CD4-positive, alpha-beta T cell treated with Interferon gamma for 1 hour (primary cell): ENCODE data around the gene MTLN.
A peak's percentile ranks its signal among the peaks of the same experiment; 100 is the strongest.
"Not testable (repeated sequence)": the region's sequence is repeated elsewhere in the genome, so short reads cannot be mapped to it uniquely, and the experiment has no call there.

ENCODE experiments used
- DNase-seq: peaks from one replicate; pipeline ENCODE4 v3.0.0-alpha.2; 2020

MTLN gene

GRCh38 chr2:110211938-110212858 lies at the start of gene MTLN:
Gene MTLN, minus strand, starts transcription at chr2:110212547. Its CDS starts 22 bp downstream, at chr2:110212525.
- peak; percentile 65 for DNase-seq

GRCh38 chr2:110261910-110262309 lies 49.6 kb upstream of the MTLN start:
- not testable (repeated sequence) for DNase-seq

- not testable (repeated sequence) for DNase-seq
Measured at GRCh38 chr2:110248081-110248795, 35.9 kb upstream of the MTLN start.

DNA sequence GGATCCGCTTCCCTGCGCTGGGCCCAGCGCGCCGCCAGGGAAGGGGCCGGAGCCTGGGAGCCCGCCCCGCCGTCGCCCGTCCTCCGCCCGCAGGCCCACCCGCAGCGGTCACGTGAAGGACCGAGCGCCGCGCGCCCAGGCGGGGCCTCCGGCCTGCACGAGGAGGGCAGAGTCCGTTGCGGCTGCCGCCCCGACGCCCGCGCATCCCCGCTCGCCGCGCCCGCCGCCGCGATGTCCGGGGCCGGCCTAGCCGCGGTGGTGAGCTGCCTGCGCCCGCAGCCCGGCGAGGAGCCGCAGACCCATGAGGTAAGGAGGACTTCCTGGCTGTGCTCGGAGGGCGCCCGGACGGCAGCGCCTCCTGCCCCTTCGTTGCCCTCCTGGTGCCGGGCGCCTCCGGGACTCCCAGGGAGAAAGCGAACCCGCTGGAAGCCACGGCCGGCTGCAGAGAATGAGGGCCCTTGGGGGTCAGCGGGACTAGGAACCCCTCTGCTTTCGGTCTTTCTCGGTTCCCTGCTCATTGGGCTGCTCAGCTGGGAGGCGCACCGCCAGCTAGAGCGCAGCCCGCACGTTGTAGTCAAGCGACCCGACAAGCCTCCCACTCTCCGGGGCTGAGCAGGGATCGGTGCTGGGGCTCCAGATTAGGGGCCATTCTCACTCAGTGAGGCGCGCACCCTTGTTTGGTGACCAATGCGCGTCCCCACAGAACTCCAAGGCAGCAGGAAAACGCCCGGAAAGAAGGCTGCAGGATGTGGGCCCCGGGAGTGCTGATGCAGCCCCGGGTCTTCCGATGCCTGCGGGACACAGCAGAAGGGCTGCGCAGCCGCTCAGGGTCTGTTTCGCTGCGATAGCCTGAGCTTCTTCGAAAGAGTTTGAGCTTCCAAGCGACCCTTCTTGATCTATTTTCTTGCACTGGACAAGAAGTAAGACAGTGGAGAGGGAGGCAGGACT lies 33.4 kb upstream of the MTLN start:
- not testable (repeated sequence) for DNase-seq

DNA sequence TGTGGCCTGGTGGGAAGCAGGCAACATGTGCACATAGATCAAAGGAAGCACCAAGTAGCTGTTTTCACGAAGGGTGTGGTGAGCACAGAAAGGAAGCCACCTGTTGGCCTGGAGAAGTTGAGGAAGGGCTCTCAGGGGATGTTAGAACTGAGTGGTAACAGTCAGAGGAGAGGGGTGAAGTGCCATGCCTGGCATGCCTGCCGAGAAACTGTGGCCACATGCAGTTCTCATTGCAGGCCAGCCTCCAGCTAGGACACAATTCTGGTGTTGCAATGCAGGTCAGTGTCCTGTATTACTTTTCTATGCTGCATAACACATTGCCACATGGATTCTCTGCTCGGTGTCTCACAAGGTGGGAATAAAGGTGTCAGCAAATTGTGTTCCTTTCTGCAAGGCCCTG lies 30.9 kb upstream of the MTLN start:
- not testable (repeated sequence) for DNase-seq

DNA sequence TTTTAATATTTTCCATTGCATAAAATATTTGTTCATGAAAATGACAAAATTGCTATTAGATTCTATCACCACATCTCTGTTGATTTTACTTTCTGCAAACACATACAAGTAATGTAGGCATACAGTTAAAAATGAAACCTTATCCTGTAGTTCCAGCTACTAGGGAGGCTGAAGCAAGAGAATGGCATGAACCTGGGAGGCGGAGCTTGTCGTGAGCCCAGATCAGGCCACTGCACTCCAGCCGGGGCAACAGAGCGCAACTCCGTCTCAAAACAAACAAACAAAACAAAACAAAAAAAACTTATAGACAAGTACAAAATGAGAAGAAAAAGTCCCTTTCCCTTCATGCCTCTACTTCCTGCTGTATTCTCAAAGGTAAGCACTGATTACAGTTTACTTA lies 22.2 kb upstream of the MTLN start:
- not testable (repeated sequence) for DNase-seq

GRCh38 chr2:110229886-110230285 lies 17.5 kb upstream of the MTLN start:
- DNase-seq, result not testable (repeated sequence)

- DNase-seq, result not testable (repeated sequence)
Measured at GRCh38 chr2:110222626-110223025, 10.3 kb upstream of the MTLN start.

GRCh38 chr2:110221938-110222337 lies 9.6 kb upstream of the MTLN start:
- DNase-seq, result no peak

- no peak for DNase-seq
Measured at GRCh38 chr2:110220190-110220564, 7.8 kb upstream of the MTLN start.

- no peak for DNase-seq
Measured at GRCh38 chr2:110219496-110220189, 7.3 kb upstream of the MTLN start.

GRCh38 chr2:110218889-110219288 lies 6.5 kb upstream of the MTLN start:
- not testable (repeated sequence) for DNase-seq

DNA sequence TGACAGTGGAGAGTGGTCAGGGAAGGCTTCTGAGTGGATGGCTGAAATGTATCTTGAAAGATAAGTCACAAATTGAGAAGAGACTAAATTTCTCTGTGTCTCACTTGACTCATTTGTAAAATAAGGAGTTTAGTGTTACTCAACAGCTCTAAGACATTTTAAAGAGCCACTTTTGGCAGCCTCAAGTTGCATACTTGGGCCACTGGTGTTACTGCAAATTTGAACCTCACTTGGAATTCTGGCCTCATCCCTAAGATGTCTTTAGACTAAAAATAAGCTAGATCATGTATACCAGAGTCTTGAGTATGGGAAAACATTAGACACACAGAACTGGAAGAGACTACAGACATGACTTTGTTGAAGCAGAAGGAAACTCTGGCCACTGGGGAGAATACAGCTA lies 4.5 kb upstream of the MTLN start:
- DNase-seq, result no peak

DNA sequence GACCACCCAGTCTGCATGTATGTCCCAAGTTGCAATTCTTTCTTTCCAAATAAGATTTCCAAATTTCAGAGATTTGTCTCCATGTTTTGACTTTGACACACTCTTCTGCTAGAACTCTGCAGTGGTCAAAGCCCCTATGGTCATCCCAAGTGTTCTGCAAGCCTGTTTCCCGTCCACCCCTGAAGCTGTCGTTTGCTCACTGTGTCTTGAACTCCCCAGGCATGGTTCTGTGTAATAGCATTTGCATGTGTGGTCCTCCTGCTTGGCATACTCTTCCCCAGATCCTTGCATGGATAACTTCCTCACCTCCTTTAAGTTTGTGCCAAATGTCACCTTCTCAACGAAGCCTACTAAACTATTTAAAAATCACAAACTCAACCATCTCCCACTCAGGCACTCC lies 3.9 kb upstream of the MTLN start:
- no peak for DNase-seq

DNA sequence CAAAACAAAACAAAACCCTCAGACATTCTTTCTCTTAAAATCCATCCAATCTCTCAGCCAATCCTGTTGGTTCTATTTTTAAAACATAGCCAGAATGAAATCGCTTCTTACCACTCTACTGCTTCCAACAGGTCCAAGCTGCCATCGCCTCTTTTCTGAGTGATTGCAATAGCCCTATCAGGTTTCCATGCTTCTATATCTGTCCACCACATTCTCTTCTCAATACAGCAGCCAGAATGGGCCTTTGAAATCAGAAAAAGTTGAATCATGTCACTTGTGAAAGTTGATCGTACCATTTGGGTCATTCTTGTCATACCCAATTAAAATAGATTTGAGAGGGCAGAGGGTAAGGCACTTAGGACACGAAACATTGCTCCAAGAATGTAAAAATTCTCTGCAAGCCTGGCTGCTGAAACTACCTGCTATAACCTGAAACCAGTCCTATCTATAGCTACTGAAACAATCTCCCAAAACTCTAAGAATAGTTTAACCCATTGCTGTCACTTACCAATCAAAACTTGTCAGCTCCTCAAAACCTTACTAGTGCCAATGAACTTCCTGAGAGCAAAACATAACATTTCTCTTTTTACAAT lies 3.3 kb upstream of the MTLN start:
- DNase-seq, result no peak

GRCh38 chr2:110215091-110215490 lies 2.7 kb upstream of the MTLN start:
- DNase-seq, result no peak

GRCh38 chr2:110213522-110213921 lies 1.2 kb upstream of the MTLN start:
- not testable (repeated sequence) for DNase-seq

- no peak for DNase-seq
Measured at GRCh38 chr2:110205660-110206455, 6.5 kb downstream of the MTLN start.

DNA sequence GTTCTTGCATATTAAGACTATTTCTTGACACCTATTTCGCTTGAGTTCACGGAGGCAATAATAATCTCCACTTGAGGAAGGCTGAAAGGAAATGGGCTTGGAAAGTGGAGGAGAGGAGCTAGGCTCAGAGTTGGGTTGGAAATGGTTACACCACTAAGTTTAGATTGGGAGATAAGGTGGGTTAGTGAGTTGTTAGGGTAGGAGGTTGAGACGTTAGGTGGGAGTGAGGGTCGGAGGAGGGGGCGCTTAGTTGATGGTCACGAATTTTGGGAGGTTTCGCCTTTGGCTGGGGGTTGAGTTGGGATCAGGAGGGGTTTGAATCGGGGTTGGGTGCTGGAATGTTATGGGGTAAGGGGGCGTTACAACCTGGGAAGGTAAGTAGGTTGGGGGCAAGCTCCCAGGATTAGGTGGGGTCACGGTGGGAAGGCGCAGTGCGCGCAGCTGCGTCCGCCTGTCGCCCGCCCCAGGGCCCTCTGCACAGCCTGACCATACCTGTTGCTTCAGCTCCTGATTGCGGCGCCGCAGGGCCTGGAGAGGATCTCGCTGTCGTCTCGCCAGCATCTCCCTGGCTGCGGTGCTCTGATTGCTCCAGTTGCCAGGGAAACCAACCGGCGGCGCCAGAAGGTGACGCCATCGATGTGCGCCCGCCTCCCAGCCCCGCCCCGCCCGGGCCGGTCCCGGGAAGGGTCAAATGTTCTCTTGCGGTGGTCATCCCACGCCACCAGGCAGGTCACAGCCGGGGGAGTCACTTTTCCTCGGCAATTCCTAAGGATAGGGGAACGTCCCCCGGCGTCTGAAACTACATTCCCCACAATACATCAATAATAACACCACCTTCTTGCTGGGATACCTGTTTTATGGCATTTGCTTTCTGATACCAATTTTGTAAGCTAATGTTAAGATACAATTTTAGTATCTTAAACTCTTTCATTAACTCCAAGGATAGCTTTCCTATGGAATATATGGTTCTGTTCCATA lies 7.7 kb downstream of the MTLN start, which contains the start of gene NPHP1:
NPHP1 (minus strand) TSS at position 606 of the 978 bp plus-strand sequence; CDS start at position 561, 45 bp downstream.
- DNase-seq, result peak; percentile 81
